Endothelial cell (in vitro differentiated cells): Measurements from ENCODE around the gene C3orf52. TPM values are rescaled to one million over a fixed set of nuclear protein-coding genes. Genes with fewer than 3 reads are reported as not detected.
A peak's percentile ranks its signal among the peaks of the same experiment; 100 is the strongest.

Source experiments
- DNase-seq: peaks from one replicate; pipeline ENCODE4 v3.0.0; 2021; ENCODE audit warnings: low spot score
- H3K27ac Mint-ChIP-seq: one replicate; pipeline ENCODE4 v1.8.0; 2021; ENCODE audit warnings: mixed read lengths, inconsistent platforms; ENCODE audit not compliant: unreplicated experiment
- H3K27me3 Mint-ChIP-seq: one replicate; pipeline ENCODE4 v1.8.0; 2021; ENCODE audit warnings: mild to moderate bottlenecking, moderate library complexity, mixed read lengths, inconsistent platforms; ENCODE audit not compliant: unreplicated experiment
- H3K36me3 Mint-ChIP-seq: one replicate; pipeline ENCODE4 v1.8.0; 2021; ENCODE audit warnings: mild to moderate bottlenecking, low read depth, mixed read lengths, inconsistent platforms; ENCODE audit not compliant: unreplicated experiment
- H3K4me1 Mint-ChIP-seq: one replicate; pipeline ENCODE4 v1.8.0; 2021; ENCODE audit warnings: mild to moderate bottlenecking, mixed read lengths, inconsistent platforms; ENCODE audit not compliant: unreplicated experiment
- H3K4me3 Mint-ChIP-seq: one replicate; pipeline ENCODE4 v1.8.0; 2021; ENCODE audit warnings: mild to moderate bottlenecking, mixed read lengths, inconsistent platforms; ENCODE audit not compliant: unreplicated experiment
- H3K9me3 Mint-ChIP-seq: one replicate; pipeline ENCODE4 v1.8.0; 2021; ENCODE audit warnings: mixed read lengths, inconsistent platforms; ENCODE audit not compliant: unreplicated experiment
- CTCF ChIP-seq: fragments of 200-600 bp; sonication (generic); IDR thresholded peaks from one replicate; pipeline ENCODE4 v1.5.0; 2021; ENCODE audit warnings: antibody characterized with exemption; ENCODE audit not compliant: unreplicated experiment
- total RNA-seq: library from RNA; stranded (reverse); fragmentation: NEBNext Ultra II Directional; extraction: Animal tissue kit (Norgen Biotek cat#: 25700); gene quantifications from one replicate; pipeline ENCODE4 v1.2.1, GENCODE V29; 2021; ENCODE audit not compliant: unreplicated experiment

C3orf52 gene
- total RNA-seq, 1 donor from 2014 or later, result 8.3 TPM

GRCh38 chr3:112136959-112137693 is 50.9 kb downstream of the C3orf52 start:
- H3K36me3 Mint-ChIP-seq, result no peaks in the 10 kb centered on the region
- H3K4me3 Mint-ChIP-seq, result no peak overlapping the region
- DNase-seq, result peak; percentile 51
- TF ChIP-seq CTCF, result peak; percentile 35
- peaks cover 24% of the 10 kb centered on the region for H3K4me1 Mint-ChIP-seq
- H3K9me3 Mint-ChIP-seq, result no peaks in the 10 kb centered on the region
- H3K27me3 Mint-ChIP-seq, result peaks cover 2% of the 10 kb centered on the region
- H3K27ac Mint-ChIP-seq, result peak overlapping the region; percentile 26

- Mint-ChIP-seq H3K4me3 (no peak overlapping the region), H3K4me1 (peaks cover 23% of the 10 kb centered on the region), H3K36me3 (no peaks in the 10 kb centered on the region), H3K27me3 (peaks cover 2% of the 10 kb centered on the region), H3K27ac (no peak overlapping the region), H3K9me3 (no peaks in the 10 kb centered on the region)
- no peak for DNase-seq
- TF ChIP-seq CTCF, result no peak
These were observed 51.6 kb downstream of the C3orf52 start for GRCh38 chr3:112137781-112138180.

GRCh38 chr3:112138219-112138969 is 52.2 kb downstream of the C3orf52 start:
- Mint-ChIP-seq H3K27me3 (no peaks in the 10 kb centered on the region), H3K36me3 (no peaks in the 10 kb centered on the region), H3K9me3 (peaks cover 3% of the 10 kb centered on the region), H3K27ac (no peak overlapping the region), H3K4me3 (no peak overlapping the region), H3K4me1 (peaks cover 18% of the 10 kb centered on the region)
- TF ChIP-seq CTCF, result no peak
- no peak for DNase-seq

GRCh38 chr3:112140584-112140983 is 54.4 kb downstream of the C3orf52 start:
- H3K36me3 Mint-ChIP-seq, result peaks cover 6% of the 10 kb centered on the region
- no peak overlapping the region for H3K4me3 Mint-ChIP-seq
- H3K4me1 Mint-ChIP-seq, result peaks cover 11% of the 10 kb centered on the region
- H3K9me3 Mint-ChIP-seq, result peaks cover 12% of the 10 kb centered on the region
- H3K27me3 Mint-ChIP-seq, result no peaks in the 10 kb centered on the region
- no peak overlapping the region for H3K27ac Mint-ChIP-seq
- no peak for DNase-seq
- no peak for TF ChIP-seq CTCF

GRCh38 chr3:112141293-112141692 is 55.1 kb downstream of the C3orf52 start:
- peaks cover 12% of the 10 kb centered on the region for H3K9me3 Mint-ChIP-seq
- no peak overlapping the region for H3K27ac Mint-ChIP-seq
- peaks cover 10% of the 10 kb centered on the region for H3K36me3 Mint-ChIP-seq

More at GRCh38 chr3:112141293-112141692, 55.1 kb downstream of the C3orf52 start:
- no peak for TF ChIP-seq CTCF
- no peak for DNase-seq
- Mint-ChIP-seq H3K4me3 (no peak overlapping the region), H3K4me1 (peaks cover 11% of the 10 kb centered on the region), H3K27me3 (no peaks in the 10 kb centered on the region)
